ENCODE results near the gene PNPLA3. TPM values are rescaled to one million over a fixed set of nuclear protein-coding genes. Genes with fewer than 3 reads are reported as not detected.

PNPLA3 gene
- total and polyA plus RNA-seq, 9 of the 15 experiments (the other 6 are each of a cell fraction or from before 2014, with no cell fraction given) = 0.20 to 0.48 (median 0.38) TPM; not detected in 6

- TF ChIP-seq AFF4 (CRISPR knock-in tag; IDR thresholded peaks at IDR 0.05) = no peak
- TF ChIP-seq CBX3 (IDR thresholded peaks at IDR 0.05; ENCODE audit: borderline replicate concordance in 1 of 2, low read length in 2 of 2) = no peak
- no peak for TF ChIP-seq ASH1L (IDR thresholded peaks at IDR 0.05; ENCODE audit: borderline replicate concordance, low read depth, partially characterized antibody)
- no peak for TF ChIP-seq PURB (CRISPR knock-in tag; IDR thresholded peaks at IDR 0.05; ENCODE audit: low read depth)
- no peak for TF ChIP-seq ZNF121 (CRISPR knock-in tag; conservative IDR thresholded peaks at IDR 0.05)
- no peak for TF ChIP-seq UBTF (IDR thresholded peaks at IDR 0.05; ENCODE audit: borderline replicate concordance in 1 of 2, low read depth in 2 of 2, low read length in 2 of 2)
- no peak for TF ChIP-seq PREB (CRISPR knock-in tag; IDR thresholded peaks at IDR 0.05)
- TF ChIP-seq SMAD4 (CRISPR knock-in tag; conservative IDR thresholded peaks at IDR 0.05) = no peak
- no peak for TF ChIP-seq ZNF830 (CRISPR knock-in tag; IDR thresholded peaks at IDR 0.05)
- no peak for TF ChIP-seq PRDM10 (IDR thresholded peaks at IDR 0.05; ENCODE audit: partially characterized antibody)
- no peak for TF ChIP-seq FOXP4 (CRISPR knock-in tag; IDR thresholded peaks at IDR 0.05; ENCODE audit: borderline replicate concordance)
- TF ChIP-seq NCOA6 (IDR thresholded peaks at IDR 0.05) = no peak
Observed at GRCh38 chr22:43955040-43955882, 31.7 kb downstream of the PNPLA3 start, which contains the start of gene SAMM50 (continued).

Data from K562 (cell line).